ES-I3 (cell line): ENCODE measurements around the gene ATXN2.
"Not testable (repeated sequence)": the region's sequence is repeated elsewhere in the genome, so short reads cannot be mapped to it uniquely, and the experiment has no call there.

Source experiments
- H3K36me3 ChIP-seq: 2 replicates; pipeline ENCODE4 v1.6.1; 2013; ENCODE audit warnings: mild to moderate bottlenecking, low read length, control low read depth, moderate library complexity; ENCODE audit not compliant: insufficient read depth
- H3K4me1 ChIP-seq: 2 replicates; pipeline ENCODE4 v1.6.1; 2013; ENCODE audit warnings: mild to moderate bottlenecking, control low read depth, low read length; ENCODE audit not compliant: insufficient read depth
- H3K9ac ChIP-seq: 2 replicates; pipeline ENCODE4 v1.6.1; 2013; ENCODE audit warnings: low read depth, mild to moderate bottlenecking, low read length, moderate library complexity
- H3K9me3 ChIP-seq: 2 replicates; pipeline ENCODE4 v1.6.1; 2013; ENCODE audit warnings: mild to moderate bottlenecking, low read length, moderate library complexity; ENCODE audit not compliant: control insufficient read depth, insufficient read depth

The ATXN2 gene

GRCh38 chr12:111588010-111588409 lies 11.1 kb downstream of the ATXN2 start:
- no peaks in the 10 kb centered on the region for H3K9me3 ChIP-seq
- H3K9ac ChIP-seq, result no peak overlapping the region
- no peaks in the 10 kb centered on the region for H3K4me1 ChIP-seq
- H3K36me3 ChIP-seq, result no peaks in the 10 kb centered on the region

DNA sequence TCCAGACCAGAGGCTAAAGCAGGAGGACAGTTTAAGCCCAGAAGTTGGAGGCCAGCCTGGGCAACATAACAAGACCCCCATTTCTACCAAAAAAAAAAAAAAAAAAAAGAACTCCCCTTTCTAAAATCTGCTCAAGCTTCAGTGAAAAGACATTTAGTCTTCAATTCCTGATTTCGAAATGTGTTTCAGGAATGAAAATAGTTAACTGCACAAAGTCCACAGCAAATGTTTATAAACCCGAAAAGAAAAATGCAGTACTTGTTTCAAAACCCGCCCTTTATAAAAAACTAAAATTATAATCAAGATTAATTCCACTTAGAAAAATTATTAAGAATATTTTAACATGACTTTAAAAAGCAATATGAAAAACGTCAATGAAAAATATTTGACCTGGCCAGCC lies 12.1 kb downstream of the ATXN2 start:
- Histone ChIP-seq H3K9me3 (no peaks in the 10 kb centered on the region), H3K9ac (no peak overlapping the region), H3K4me1 (no peaks in the 10 kb centered on the region), H3K36me3 (no peaks in the 10 kb centered on the region)

- Histone ChIP-seq H3K36me3 (no peaks in the 10 kb centered on the region), H3K9ac (no peak overlapping the region), H3K9me3 (no peaks in the 10 kb centered on the region), H3K4me1 (no peaks in the 10 kb centered on the region)
Observed at GRCh38 chr12:111585690-111586089, 13.4 kb downstream of the ATXN2 start.

- H3K9me3 ChIP-seq, result no peaks in the 10 kb centered on the region
- H3K9ac ChIP-seq, result no peak overlapping the region
- no peaks in the 10 kb centered on the region for H3K4me1 ChIP-seq
- no peaks in the 10 kb centered on the region for H3K36me3 ChIP-seq
Observed at GRCh38 chr12:111584959-111585358, 14.2 kb downstream of the ATXN2 start.

DNA sequence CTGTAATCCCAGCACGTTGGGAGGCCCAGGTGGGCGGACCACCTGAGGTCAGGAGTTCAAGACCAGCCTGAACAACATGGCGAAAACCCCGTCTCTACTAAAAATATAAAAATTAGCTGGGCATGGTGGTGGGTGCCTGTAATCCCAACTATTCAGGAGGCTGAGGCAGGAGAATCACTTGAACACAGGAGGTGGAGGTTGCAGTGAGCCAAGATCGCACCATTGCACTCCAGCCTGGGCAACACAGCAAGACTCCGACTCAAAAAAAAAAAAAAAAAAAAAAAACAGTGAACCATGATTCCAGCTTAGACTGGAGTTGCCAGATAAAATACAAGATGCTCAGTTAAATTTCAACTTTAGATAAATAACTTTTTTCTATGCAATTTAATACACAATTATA lies 15.6 kb downstream of the ATXN2 start:
- H3K9me3 ChIP-seq, H3K36me3 ChIP-seq, H3K9ac ChIP-seq, H3K4me1 ChIP-seq: not testable (repeated sequence)

DNA sequence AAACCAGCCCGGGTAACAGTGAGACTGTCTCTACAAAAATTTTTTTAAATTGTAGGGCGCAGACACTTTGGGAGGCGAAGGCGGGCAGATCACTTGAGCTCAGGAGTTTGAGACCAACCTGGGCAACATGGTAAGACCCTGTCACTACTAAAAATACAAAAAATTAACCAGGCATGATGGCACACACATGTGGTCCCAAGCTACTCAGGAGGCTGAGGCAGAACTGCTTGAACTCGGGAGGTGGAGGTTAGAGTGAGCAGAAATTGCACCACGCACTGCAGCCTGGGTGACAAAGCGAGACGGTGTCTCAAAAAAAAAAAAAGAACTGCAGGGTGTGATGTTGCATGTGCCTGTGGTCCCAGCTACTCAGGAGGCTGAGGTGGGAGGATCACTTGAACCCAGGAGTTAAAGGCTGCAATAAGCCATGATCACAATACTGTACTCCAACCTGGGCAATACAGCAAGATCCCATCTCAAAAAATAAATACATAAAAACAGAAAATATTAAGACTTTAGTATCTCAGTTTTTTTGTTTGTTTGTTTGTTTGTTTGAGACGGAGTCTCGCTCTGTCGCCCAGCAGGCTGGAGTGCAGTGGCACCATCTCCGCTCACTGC lies 16.9 kb downstream of the ATXN2 start:
- Histone ChIP-seq H3K4me1 (no peaks in the 10 kb centered on the region), H3K9me3 (no peaks in the 10 kb centered on the region), H3K9ac (no peak overlapping the region), H3K36me3 (no peaks in the 10 kb centered on the region)

- H3K9ac ChIP-seq, result no peak overlapping the region
- no peaks in the 10 kb centered on the region for H3K4me1 ChIP-seq
- no peaks in the 10 kb centered on the region for H3K36me3 ChIP-seq
- H3K9me3 ChIP-seq, result no peaks in the 10 kb centered on the region
Observed at GRCh38 chr12:111581434-111582132, 17.5 kb downstream of the ATXN2 start.

DNA sequence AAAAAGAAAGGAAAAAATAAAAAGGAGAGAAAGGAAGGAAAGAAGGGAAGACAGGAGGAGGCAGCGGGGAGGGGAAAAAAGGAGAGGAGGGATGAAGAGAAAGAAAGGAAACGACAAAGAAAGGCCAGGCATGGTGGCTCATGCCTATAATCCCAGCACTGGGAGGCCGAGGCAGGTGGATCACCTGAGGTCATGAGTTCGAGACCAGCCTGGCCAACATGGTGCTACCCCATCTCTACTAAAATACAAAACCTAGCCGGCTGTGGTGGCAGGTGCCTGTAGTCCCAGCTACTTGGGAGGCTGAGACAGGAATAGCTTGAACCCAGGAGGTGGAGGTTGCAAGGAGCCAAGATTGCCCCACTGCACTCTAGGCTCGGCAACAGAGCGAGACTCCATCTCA lies 18.4 kb downstream of the ATXN2 start:
- H3K9ac ChIP-seq, result no peak overlapping the region
- no peaks in the 10 kb centered on the region for H3K4me1 ChIP-seq
- no peaks in the 10 kb centered on the region for H3K36me3 ChIP-seq
- H3K9me3 ChIP-seq, result no peaks in the 10 kb centered on the region

DNA sequence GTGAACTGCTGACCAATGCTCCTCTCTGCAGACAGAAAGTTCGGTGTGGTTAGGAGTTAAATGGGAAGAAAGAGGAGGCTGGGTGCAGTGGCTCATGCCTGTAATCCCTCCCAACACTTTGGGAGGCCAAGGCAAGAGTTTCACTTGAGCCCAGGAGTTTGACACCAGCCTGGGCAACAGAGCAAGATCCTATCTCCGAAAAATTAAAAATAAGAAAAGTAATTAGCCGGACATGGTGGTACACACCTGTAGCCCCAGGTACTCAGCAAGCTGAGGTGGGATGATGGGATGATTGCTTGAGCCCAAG lies 19.0 kb downstream of the ATXN2 start:
- Histone ChIP-seq H3K9me3 (no peaks in the 10 kb centered on the region), H3K9ac (no peak overlapping the region), H3K36me3 (no peaks in the 10 kb centered on the region), H3K4me1 (0 out of 2 replicates have a peak, but pooled peaks cover 5% of the 10 kb centered on the region)

DNA sequence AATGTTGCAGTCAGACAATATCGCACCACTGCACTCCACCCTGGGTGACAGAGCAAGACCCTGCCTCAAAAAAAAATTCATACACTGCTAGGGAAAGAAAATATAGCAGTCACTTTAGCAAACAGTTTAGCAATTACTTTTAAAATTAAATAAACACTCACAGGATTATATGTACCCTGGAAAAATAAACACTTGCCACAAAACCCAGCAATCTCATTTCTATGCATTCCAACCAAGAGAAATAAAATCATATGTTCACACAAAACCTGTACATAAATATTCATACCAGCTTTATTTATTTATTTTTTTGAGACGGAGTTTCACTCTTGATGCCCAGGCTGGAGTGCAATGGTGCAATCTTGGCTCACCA lies 20.2 kb downstream of the ATXN2 start:
- Histone ChIP-seq H3K36me3 (no peaks in the 10 kb centered on the region), H3K4me1 (0 out of 2 replicates have a peak, but pooled peaks cover 7% of the 10 kb centered on the region), H3K9ac (no peak overlapping the region), H3K9me3 (no peaks in the 10 kb centered on the region)

- Histone ChIP-seq H3K9ac (no peak overlapping the region), H3K36me3 (no peaks in the 10 kb centered on the region), H3K9me3 (no peaks in the 10 kb centered on the region), H3K4me1 (0 out of 2 replicates have a peak, but pooled peaks cover 7% of the 10 kb centered on the region)
Observed at GRCh38 chr12:111578276-111578970, 20.7 kb downstream of the ATXN2 start.

DNA sequence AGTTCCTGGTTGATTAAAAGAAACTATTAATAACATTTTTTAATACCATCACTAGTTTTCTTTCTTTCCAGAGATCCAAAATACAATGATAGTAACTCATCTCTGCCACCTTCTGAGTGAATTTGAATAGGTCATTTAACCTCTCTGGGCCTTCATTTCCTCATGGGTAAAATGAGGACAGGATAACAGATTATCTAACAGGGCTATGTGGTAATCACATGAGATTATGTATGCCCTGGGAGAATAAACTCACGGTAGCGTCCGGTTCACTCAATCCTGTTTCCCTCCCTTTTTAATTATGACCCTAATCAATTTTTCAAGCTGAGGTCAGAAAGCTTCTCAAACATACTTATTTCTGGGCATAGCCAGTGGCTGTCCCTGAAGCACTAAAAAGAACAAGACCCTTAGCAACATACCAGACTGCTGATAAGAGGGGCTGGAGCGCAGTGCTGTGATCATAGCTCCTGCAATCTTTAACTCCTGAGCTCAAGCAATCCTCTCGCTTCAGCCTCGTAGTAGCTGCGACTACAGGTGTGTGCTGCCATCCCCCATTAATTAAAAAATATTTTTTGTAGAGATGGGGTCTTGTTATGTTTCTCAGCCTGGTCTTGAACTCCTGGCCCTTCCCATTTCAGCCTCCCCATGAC lies 24.2 kb downstream of the ATXN2 start:
- Histone ChIP-seq H3K4me1 (peaks cover 18% of the 10 kb centered on the region), H3K36me3 (no peaks in the 10 kb centered on the region), H3K9me3 (no peaks in the 10 kb centered on the region), H3K9ac (no peak overlapping the region)

- H3K4me1 ChIP-seq, result peaks cover 18% of the 10 kb centered on the region
- no peaks in the 10 kb centered on the region for H3K9me3 ChIP-seq
Observed at GRCh38 chr12:111573476-111573875, 25.6 kb downstream of the ATXN2 start.

DNA sequence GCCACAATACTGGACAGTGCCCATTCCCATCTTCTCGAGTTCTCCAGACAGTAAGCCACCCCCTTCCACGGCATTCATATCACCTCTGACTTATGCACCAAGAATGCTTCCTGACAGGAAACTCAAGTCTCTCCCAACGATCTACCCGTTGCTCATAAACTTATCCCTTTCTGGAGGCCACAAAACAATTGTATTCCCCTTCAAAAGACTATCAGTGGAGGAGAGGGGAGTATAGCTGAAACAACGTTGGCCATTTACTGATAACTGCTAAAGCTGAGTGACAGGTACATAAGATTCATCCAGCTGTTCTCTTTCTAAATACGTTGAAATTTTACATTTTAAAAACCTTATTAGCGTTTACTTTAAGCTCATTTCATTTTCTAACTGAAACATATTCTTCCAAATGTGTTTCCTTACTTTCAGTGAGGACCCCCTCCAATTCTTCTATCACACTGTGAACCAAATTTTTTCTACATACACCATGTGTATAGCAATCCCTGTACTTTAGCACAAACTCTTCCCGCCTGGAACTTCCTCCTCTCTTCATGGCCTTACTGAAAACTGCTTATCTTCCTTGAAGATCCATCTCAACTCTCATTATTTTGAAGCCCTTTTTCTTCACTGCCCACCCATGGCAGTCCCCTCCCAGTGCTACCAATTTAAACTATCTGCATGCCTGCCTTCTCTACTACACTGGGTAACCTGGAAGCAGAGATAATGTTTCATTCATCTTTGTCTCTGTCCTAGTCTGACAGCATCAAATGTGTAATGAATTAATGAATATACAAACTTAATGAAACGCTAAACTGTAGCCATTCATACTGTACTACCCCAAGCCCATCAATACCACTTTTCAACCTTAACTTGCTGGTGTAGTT lies 28.8 kb downstream of the ATXN2 start:
- Histone ChIP-seq H3K9ac (no peak overlapping the region), H3K4me1 (peaks cover 16% of the 10 kb centered on the region)

More at GRCh38 chr12:111573476-111573875, 25.6 kb downstream of the ATXN2 start:
- Histone ChIP-seq H3K9ac (no peak overlapping the region), H3K36me3 (no peaks in the 10 kb centered on the region)

More for the DNA sequence above, 28.8 kb downstream of the ATXN2 start:
- Histone ChIP-seq H3K36me3 (no peaks in the 10 kb centered on the region), H3K9me3 (no peaks in the 10 kb centered on the region)
